ENCODE results near the gene RAB6B. TPM values are rescaled to one million over a fixed set of nuclear protein-coding genes. Genes with fewer than 3 reads are reported as not detected.
A peak's percentile ranks its signal among the peaks of the same experiment; 100 is the strongest.

The RAB6B gene
- total RNA-seq, 4 donors from 2014 or later, result 0.30 to 1.1 (median 0.65) TPM

DNA sequence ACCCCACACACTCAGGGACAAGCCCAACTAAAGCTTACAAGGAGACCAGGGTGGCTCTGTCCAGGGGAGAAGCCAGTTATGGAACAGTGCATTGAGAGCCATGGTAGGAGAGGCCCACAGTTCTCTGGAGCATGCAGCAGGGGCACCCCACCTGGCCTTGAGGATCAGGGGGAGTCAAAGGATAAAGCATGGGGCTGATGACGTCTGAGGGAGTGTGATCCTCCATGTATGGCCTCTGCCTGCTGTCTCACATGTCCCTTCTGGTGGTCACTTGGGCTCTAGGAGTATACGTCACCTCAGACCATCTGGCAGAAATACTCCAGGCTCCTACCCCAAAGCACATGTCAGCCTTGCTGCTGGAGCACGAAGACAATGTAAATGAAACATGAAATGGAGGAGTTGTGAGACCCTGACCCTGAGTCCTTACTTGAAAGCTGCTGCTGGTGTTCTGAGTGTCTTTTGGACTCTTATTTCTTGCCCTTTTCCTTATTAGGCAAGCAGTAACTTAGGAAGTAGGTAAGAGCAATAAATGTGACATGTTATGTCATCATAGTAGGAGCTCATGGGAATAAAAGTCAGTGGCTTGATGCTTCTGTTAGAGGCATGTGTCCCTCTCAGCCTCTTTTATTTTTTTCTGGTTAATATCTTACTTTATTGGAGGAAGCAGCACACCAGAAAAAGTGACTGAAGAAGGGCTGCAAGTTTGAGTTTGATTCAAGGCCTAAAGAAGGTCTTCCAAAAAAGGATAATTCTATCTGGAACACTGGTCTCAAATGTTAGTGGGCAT lies 74.6 kb downstream of the RAB6B start:
- H3K4me3 ChIP-seq (ENCODE audit: low read depth, poor library complexity, severe bottlenecking), result no peak overlapping the region
- WGBS, 2 donors, result 88 to 98% methylated on average over 3 of the region's 3 CpGs
- intact Hi-C loops (cut with DNase I; ENCODE audit: low total_unique reads), result no loop called here
- DNase-seq (ENCODE audit: low spot score in 2 of 2), result no peak
- TF ChIP-seq, protein P1, sequence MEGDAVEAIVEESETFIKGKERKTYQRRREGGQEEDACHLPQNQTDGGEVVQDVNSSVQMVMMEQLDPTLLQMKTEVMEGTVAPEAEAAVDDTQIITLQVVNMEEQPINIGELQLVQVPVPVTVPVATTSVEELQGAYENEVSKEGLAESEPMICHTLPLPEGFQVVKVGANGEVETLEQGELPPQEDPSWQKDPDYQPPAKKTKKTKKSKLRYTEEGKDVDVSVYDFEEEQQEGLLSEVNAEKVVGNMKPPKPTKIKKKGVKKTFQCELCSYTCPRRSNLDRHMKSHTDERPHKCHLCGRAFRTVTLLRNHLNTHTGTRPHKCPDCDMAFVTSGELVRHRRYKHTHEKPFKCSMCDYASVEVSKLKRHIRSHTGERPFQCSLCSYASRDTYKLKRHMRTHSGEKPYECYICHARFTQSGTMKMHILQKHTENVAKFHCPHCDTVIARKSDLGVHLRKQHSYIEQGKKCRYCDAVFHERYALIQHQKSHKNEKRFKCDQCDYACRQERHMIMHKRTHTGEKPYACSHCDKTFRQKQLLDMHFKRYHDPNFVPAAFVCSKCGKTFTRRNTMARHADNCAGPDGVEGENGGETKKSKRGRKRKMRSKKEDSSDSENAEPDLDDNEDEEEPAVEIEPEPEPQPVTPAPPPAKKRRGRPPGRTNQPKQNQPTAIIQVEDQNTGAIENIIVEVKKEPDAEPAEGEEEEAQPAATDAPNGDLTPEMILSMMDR (IDR thresholded peaks at IDR 0.05), result no peak

DNA sequence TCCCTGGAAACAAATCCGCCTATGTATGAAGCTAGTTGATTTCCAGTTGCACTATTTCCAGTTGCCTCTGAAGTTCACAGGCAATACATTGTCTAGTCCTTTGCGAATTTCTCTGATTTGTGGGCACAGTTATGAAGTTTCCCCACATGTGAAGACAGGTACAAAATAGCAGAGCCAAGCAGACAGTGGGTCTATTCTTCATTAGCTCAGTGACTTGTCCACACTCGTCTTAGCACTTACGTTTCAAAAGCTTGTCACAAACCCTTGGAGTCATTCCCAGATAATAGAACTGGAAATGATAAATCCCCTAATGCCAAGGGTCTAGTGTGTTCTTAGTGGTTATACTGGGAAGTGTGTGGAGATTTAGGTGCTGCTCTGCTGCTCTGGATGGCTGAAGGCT lies 75.6 kb downstream of the RAB6B start:
- no peak for TF ChIP-seq POLR2A (IDR thresholded peaks at IDR 0.05)
- TF ChIP-seq, protein P1 (IDR thresholded peaks at IDR 0.05), result no peak
- peak in 1 of 2 donors; percentile 3 for DNase-seq (ENCODE audit: low spot score in 2 of 2)
- intact Hi-C loops (cut with DNase I; ENCODE audit: low total_unique reads), result no loop called here
- H3K4me3 ChIP-seq (ENCODE audit: low read depth, poor library complexity, severe bottlenecking), result no peak overlapping the region
- 49 to 74% methylated on average over 4 of the region's 4 CpGs for WGBS, 2 donors

DNA sequence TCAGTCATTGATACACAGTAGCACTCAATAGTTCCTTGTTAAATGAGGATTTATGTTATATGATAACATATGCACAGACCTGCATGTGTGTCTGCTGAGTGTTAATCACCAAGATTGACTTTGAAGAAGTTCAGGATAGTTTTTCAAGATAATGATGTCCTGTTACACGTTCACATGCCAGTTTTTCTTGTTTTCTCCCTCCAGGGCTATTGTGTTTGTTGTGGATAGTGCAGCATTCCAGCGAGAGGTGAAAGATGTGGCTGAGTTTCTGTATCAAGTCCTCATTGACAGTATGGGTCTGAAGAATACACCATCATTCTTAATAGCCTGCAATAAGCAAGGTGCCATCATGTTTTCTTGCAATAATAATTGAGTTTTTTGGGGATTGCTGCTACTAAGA lies 80.3 kb downstream of the RAB6B start:
- DNase-seq (ENCODE audit: low spot score in 2 of 2), result no peak
- H3K4me3 ChIP-seq (ENCODE audit: low read depth, poor library complexity, severe bottlenecking), result no peak overlapping the region
- WGBS, 2 donors, result 65 to 83% methylated on average over 2 of the region's 2 CpGs
- intact Hi-C loops (cut with DNase I; ENCODE audit: low total_unique reads), result no loop called here
- TF ChIP-seq, protein P1 (IDR thresholded peaks at IDR 0.05), result no peak
- no peak for TF ChIP-seq POLR2A (IDR thresholded peaks at IDR 0.05)

DNA sequence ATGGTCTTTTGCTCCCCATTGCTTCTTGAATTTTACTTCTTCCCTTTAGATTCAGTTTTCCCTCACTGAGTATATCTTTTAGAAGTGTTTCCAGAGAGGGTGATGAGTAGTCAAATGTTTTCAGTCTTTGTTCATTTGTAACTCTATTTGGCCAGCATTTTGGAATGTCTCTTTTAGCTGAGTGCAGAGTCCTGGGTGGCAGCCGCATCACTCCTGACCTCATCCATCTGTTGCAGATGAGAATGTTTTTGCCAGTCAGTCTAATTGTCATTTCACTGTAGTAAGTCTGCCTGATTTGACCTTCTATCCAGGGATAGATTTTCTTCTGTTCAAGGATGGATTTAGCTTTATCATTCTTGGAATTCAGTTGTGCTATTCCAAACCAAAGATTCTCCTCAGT lies 82.8 kb downstream of the RAB6B start:
- intact Hi-C loops (cut with DNase I; ENCODE audit: low total_unique reads), result no loop called here
- TF ChIP-seq, protein P1 (IDR thresholded peaks at IDR 0.05), result no peak
- TF ChIP-seq POLR2A (IDR thresholded peaks at IDR 0.05), result no peak
- DNase-seq (ENCODE audit: low spot score in 2 of 2), result no peak
- 50 to 81% methylated on average over 1 of the region's 1 CpG for WGBS, 2 donors
- H3K4me3 ChIP-seq (ENCODE audit: low read depth, poor library complexity, severe bottlenecking), result no peak overlapping the region

DNA sequence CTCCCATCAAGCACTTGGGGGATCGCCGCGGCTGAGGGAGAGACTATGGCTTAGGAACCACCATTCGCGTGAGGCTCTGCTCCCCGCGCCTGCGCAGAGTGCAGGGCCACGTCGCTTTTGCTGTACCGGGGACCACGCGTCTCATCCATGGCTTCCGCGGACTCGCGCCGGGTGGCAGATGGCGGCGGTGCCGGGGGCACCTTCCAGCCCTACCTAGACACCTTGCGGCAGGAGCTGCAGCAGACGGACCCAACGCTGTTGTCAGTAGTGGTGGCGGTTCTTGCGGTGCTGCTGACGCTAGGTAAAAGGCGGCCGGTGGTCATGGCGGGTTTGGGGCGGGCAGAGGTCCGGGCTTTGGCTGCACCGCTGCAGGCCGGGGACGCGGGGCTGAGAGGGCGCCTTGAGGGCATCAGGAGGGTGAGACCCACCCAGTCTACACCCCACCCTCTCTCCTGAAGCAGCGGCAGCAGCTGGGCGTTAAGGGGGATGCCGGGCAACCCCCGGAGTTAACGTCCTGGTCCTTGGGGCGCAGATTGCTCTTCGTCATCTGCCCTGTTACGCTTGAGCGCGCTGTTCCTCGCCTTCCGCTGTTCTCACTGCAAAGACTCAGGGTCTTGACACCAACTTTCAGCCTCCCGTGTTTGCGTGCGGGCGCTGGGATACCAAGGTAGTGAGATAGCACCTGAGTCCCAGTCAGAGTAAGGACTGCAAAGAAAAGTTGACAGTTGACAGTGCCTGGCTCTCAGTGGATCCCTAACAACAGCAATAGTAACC lies 89.8 kb downstream of the RAB6B start, which contains the start of gene SRPRB:
TSS of gene SRPRB (plus strand) at position 114 of the 774 bp plus-strand sequence. CDS start at position 148, 34 bp downstream.
- 0 to 1% methylated on average over 36 to 38 of the region's 53 CpGs for WGBS, 2 donors
- peak; percentile 94 to 98 for DNase-seq (ENCODE audit: low spot score in 2 of 2)
- intact Hi-C loops (cut with DNase I; ENCODE audit: low total_unique reads), result no loop called here
- H3K4me3 ChIP-seq (ENCODE audit: low read depth, poor library complexity, severe bottlenecking), result peak within 1 kb of the TSS; percentile 89
- TF ChIP-seq, protein P1 (IDR thresholded peaks at IDR 0.05), result no peak
- TF ChIP-seq POLR2A (IDR thresholded peaks at IDR 0.05), result no peak
